NCI-H2081 treated with DMSO at 0.1 percent for 48 hours (cell line): Measurements from ENCODE around the gene XIST.
"Not testable (repeated sequence)": the region's sequence is repeated elsewhere in the genome, so short reads cannot be mapped to it uniquely, and the experiment has no call there.

Source experiments
- DNase-seq: peaks from one replicate; lab custom pipeline; 2025; lab: John Stamatoyannopoulos, UW

The XIST gene

GRCh38 chrX:73839152-73839551, 13.4 kb downstream of the XIST start:
- DNase-seq = no peak

- no peak for DNase-seq
Measured at GRCh38 chrX:73838123-73838522, 14.4 kb downstream of the XIST start.

GRCh38 chrX:73836956-73837477, 15.5 kb downstream of the XIST start:
- no peak for DNase-seq

- no peak for DNase-seq
Measured at GRCh38 chrX:73834219-73834618, 18.3 kb downstream of the XIST start.

- DNase-seq = no peak
Measured at GRCh38 chrX:73832319-73832718, 20.2 kb downstream of the XIST start.

GRCh38 chrX:73831500-73831899, 21.0 kb downstream of the XIST start:
- DNase-seq = no peak

- DNase-seq = no peak
Measured at GRCh38 chrX:73830489-73831414, 21.8 kb downstream of the XIST start.

- DNase-seq = no peak
Measured at GRCh38 chrX:73829890-73830466, 22.5 kb downstream of the XIST start.

GRCh38 chrX:73828080-73828720, 24.3 kb downstream of the XIST start:
- DNase-seq = no peak

- no peak for DNase-seq
Measured at GRCh38 chrX:73827406-73827805, 25.1 kb downstream of the XIST start.

GRCh38 chrX:73826996-73827395, 25.5 kb downstream of the XIST start:
- DNase-seq = no peak

GRCh38 chrX:73825569-73825968, 26.9 kb downstream of the XIST start:
- DNase-seq = no peak

GRCh38 chrX:73823473-73824004, 29.0 kb downstream of the XIST start:
- DNase-seq = no peak

- no peak for DNase-seq
Measured at GRCh38 chrX:73822775-73823174, 29.7 kb downstream of the XIST start.

- DNase-seq = no peak
Measured at GRCh38 chrX:73821921-73822559, 30.5 kb downstream of the XIST start.

- not testable (repeated sequence) for DNase-seq
Measured at GRCh38 chrX:73819864-73820558, 32.5 kb downstream of the XIST start.

- DNase-seq = no peak
Measured at GRCh38 chrX:73818200-73819116, 34.1 kb downstream of the XIST start.

GRCh38 chrX:73817393-73818199, 34.9 kb downstream of the XIST start:
- no peak for DNase-seq

GRCh38 chrX:73812256-73812655, 40.3 kb downstream of the XIST start:
- no peak for DNase-seq
